IMR-90 (cell line): Measurements from ENCODE around the gene C11orf68. TPM values are rescaled to one million over a fixed set of nuclear protein-coding genes. Genes with fewer than 3 reads are reported as not detected.

ENCODE experiments used
- ATAC-seq: fragments of 200-7000 bp; cut with Tn5 transposase; 2 replicates; pipeline ENCODE4 v1.9.1; 2020; ENCODE audit warnings: low read depth, mild to moderate bottlenecking, moderate library complexity
- BruUV-seq: library from RNA; stranded (reverse); fragments of 400-500 nt; replicated peaks from 2 replicates; lab custom pipeline; 2021; lab: Mats Ljungman, UMichigan
- CTCF ChIA-PET: fragments of 300-600 bp; formaldehyde crosslinking; extraction: SDS; loops from one replicate; lab custom pipeline; 2021; ENCODE audit warnings: antibody characterized with exemption; lab: Yijun Ruan, JAX
- POLR2A ChIA-PET: fragments of 300-600 bp; sonication (Branson Sonifier 250); formaldehyde crosslinking; loops from one replicate; lab custom pipeline; 2022; ENCODE audit warnings: antibody characterized with exemption; ENCODE audit not compliant: unreplicated experiment; lab: Charles Lee
- DNase-seq: peaks from one replicate; pipeline ENCODE4 v3.0.0; 2013
- H2AFZ ChIP-seq: replicated peaks from 2 replicates; pipeline ENCODE3; 2013; ENCODE audit warnings: low read length, mild to moderate bottlenecking; ENCODE audit not compliant: poor library complexity
- H2AK5ac ChIP-seq: 2 replicates; pipeline ENCODE4 v1.6.1; 2013; ENCODE audit warnings: low read depth, low read length, inconsistent platforms
- H2AK9ac ChIP-seq: replicated peaks from 2 replicates; pipeline ENCODE3; 2013; ENCODE audit warnings: mild to moderate bottlenecking, low read depth, low read length, moderate library complexity; ENCODE audit not compliant: poor library complexity
- H2BK120ac ChIP-seq: 2 replicates; pipeline ENCODE4 v1.6.1; 2013; ENCODE audit warnings: low read depth, low read length, inconsistent platforms
- H2BK15ac ChIP-seq: 3 replicates; pipeline ENCODE4 v1.6.1; 2013; ENCODE audit warnings: low read depth, low read length, inconsistent platforms
- H2BK20ac ChIP-seq: 2 replicates; pipeline ENCODE4 v1.6.1; 2013; ENCODE audit warnings: low read depth, mild to moderate bottlenecking, inconsistent platforms, low read length, moderate library complexity
- H2BK5ac ChIP-seq: 2 replicates; pipeline ENCODE4 v1.6.1; 2013; ENCODE audit warnings: mild to moderate bottlenecking, low read depth, low read length, inconsistent platforms; ENCODE audit not compliant: poor library complexity, severe bottlenecking
- H3K14ac ChIP-seq: replicated peaks from 2 replicates; pipeline ENCODE4 v1.6.1; 2013; ENCODE audit warnings: low read depth, low read length, inconsistent platforms
- H3K18ac ChIP-seq: 2 replicates; pipeline ENCODE4 v1.6.1; 2013; ENCODE audit warnings: low read depth, low read length, control low read depth
- H3K23ac ChIP-seq: 2 replicates; pipeline ENCODE4 v1.6.1; 2013; ENCODE audit warnings: low read depth, low read length, inconsistent platforms
- H3K27ac ChIP-seq: 2 replicates; pipeline ENCODE4 v1.5.1; 2013; ENCODE audit warnings: mild to moderate bottlenecking, control low read depth, low read length; ENCODE audit not compliant: insufficient read depth
- H3K27me3 ChIP-seq: 2 replicates; pipeline ENCODE4 v1.6.1; 2013; ENCODE audit warnings: low read length; ENCODE audit not compliant: control insufficient read depth, insufficient read depth
- H3K36me3 ChIP-seq: 2 replicates; pipeline ENCODE4 v1.6.1; 2013; ENCODE audit warnings: low read length, mixed read lengths; ENCODE audit not compliant: control insufficient read depth, insufficient read depth
- H3K4ac ChIP-seq: 2 replicates; pipeline ENCODE4 v1.6.1; 2013; ENCODE audit warnings: low read depth, low read length, inconsistent platforms
- H3K4me1 ChIP-seq: 2 replicates; pipeline ENCODE4 v1.6.1; 2013; ENCODE audit warnings: low read length, mixed read lengths; ENCODE audit not compliant: control insufficient read depth, insufficient read depth
- H3K4me2 ChIP-seq: 2 replicates; pipeline ENCODE4 v1.6.1; 2013; ENCODE audit warnings: low read depth, mild to moderate bottlenecking, control low read depth, low read length, moderate library complexity
- H3K4me3 ChIP-seq: 2 replicates; pipeline ENCODE4 v1.5.1; 2013; ENCODE audit warnings: low read depth, mild to moderate bottlenecking, control low read depth, low read length, moderate library complexity; ENCODE audit not compliant: insufficient read depth
- H3K56ac ChIP-seq: 2 replicates; pipeline ENCODE4 v1.6.1; 2013; ENCODE audit warnings: low read length, inconsistent platforms; ENCODE audit not compliant: insufficient read depth; ENCODE audit errors: extremely low read depth
- H3K79me1 ChIP-seq, 2 experiments: 2 replicates each; pipeline ENCODE4 v1.6.1; 2013; ENCODE audit warnings: low read length in 2 of 2, inconsistent platforms in 1 of 2, low read depth in 1 of 2
- H3K9ac ChIP-seq: 2 replicates; pipeline ENCODE4 v1.6.1; 2013; ENCODE audit warnings: low read depth, low read length, control low read depth
- H3K9me1 ChIP-seq: 2 replicates; pipeline ENCODE4 v1.6.1; 2013; ENCODE audit warnings: low read length, inconsistent platforms; ENCODE audit not compliant: insufficient read depth
- H3K9me3 ChIP-seq: 2 replicates; pipeline ENCODE4 v1.6.1; 2013; ENCODE audit warnings: low read length; ENCODE audit not compliant: control insufficient read depth, insufficient read depth
- H4K20me1 ChIP-seq: 2 replicates; pipeline ENCODE4 v1.6.1; 2013; ENCODE audit warnings: low read length, inconsistent platforms; ENCODE audit not compliant: insufficient read depth
- H4K5ac ChIP-seq: 2 replicates; pipeline ENCODE4 v1.6.1; 2013; ENCODE audit warnings: mild to moderate bottlenecking, low read depth, low read length, control low read depth
- H4K8ac ChIP-seq, 2 experiments: 2 replicates each; pipeline ENCODE4 v1.6.1; 2013; ENCODE audit warnings: low read depth in 2 of 2, low read length in 2 of 2, control low read depth in 1 of 2, inconsistent platforms in 1 of 2
- H4K91ac ChIP-seq: 2 replicates; pipeline ENCODE4 v1.6.1; 2013; ENCODE audit warnings: low read depth, low read length, inconsistent platforms; ENCODE audit not compliant: insufficient read depth
- BHLHE40 ChIP-seq: fragments of 150-350 bp; IDR thresholded peaks from 2 replicates; pipeline ENCODE4 v1.6.1; 2016; ENCODE audit warnings: mild to moderate bottlenecking, low read depth, low read length
- CEBPB ChIP-seq: IDR thresholded peaks from 2 replicates; pipeline ENCODE4 v1.6.1; 2012; ENCODE audit warnings: low read depth, low read length, improper control_type of control experiment
- CHD1 ChIP-seq: IDR thresholded peaks from 2 replicates; pipeline ENCODE4 v1.6.1; 2012; ENCODE audit warnings: low read depth, low read length, improper control_type of control experiment
- ELK1 ChIP-seq: fragments of 150-350 bp; IDR thresholded peaks from 2 replicates; pipeline ENCODE4 v1.6.1; 2016; ENCODE audit warnings: low read depth, mild to moderate bottlenecking, low read length, moderate library complexity, borderline replicate concordance
- FOS ChIP-seq: fragments of 150-350 bp; IDR thresholded peaks from 2 replicates; pipeline ENCODE4 v1.6.1; 2016; ENCODE audit warnings: low read depth, low read length
- MAFK ChIP-seq: IDR thresholded peaks from 2 replicates; pipeline ENCODE4 v1.6.1; 2012; ENCODE audit warnings: low read depth, low read length, improper control_type of control experiment
- MAZ ChIP-seq: IDR thresholded peaks from 2 replicates; pipeline ENCODE4 v1.6.1; 2012; ENCODE audit warnings: low read depth, mild to moderate bottlenecking, low read length, improper control_type of control experiment, moderate library complexity, borderline replicate concordance
- MXI1 ChIP-seq: IDR thresholded peaks from 2 replicates; pipeline ENCODE4 v1.6.1; 2012; ENCODE audit warnings: low read depth, mild to moderate bottlenecking, low read length, moderate library complexity, borderline replicate concordance
- NFE2L2 ChIP-seq: fragments of 150-350 bp; IDR thresholded peaks from 2 replicates; pipeline ENCODE4 v1.6.1; 2016; ENCODE audit warnings: low read depth, mild to moderate bottlenecking, low read length
- POLR2A ChIP-seq: IDR thresholded peaks from 2 replicates; pipeline ENCODE4 v1.6.1; 2012; ENCODE audit warnings: mild to moderate bottlenecking, low read depth, low read length
- RAD21 ChIP-seq: IDR thresholded peaks from 2 replicates; pipeline ENCODE4 v1.6.1; 2012; ENCODE audit warnings: low read length, improper control_type of control experiment
- RCOR1 ChIP-seq: IDR thresholded peaks from 2 replicates; pipeline ENCODE4 v1.6.1; 2012; ENCODE audit warnings: mild to moderate bottlenecking, low read length, improper control_type of control experiment; ENCODE audit not compliant: insufficient replicate concordance
- SMC3 ChIP-seq: fragments of 150-350 bp; IDR thresholded peaks from 2 replicates; pipeline ENCODE4 v1.6.1; 2016; ENCODE audit warnings: low read depth, mild to moderate bottlenecking, antibody characterized with exemption, low read length, moderate library complexity
- WGBS, 2 experiments: methylation state at CpG; one replicate each; pipeline versions ENCODE4 v1.1.5 to v1.1.7; 2013; ENCODE audit warnings: missing lambda C conversion rate in 2 of 2; ENCODE audit not compliant: insufficient read length in 1 of 2; ENCODE audit errors: extremely low coverage in 2 of 2; 5-methylcytosine and 5-hydroxymethylcytosine counted together
- dilution Hi-C: fragments of 300-500 bp; cut with HindIII; formaldehyde crosslinking; loops from one replicate; pipeline ENCODE4 v1.14.3; 2018; ENCODE audit warnings: low sequenced_read_pairs; ENCODE audit not compliant: unreplicated experiment
- in situ Hi-C: fragments of 300-500 bp; cut with MboI; formaldehyde crosslinking; loops from 3 replicates; pipeline ENCODE4 v1.14.3; 2019; ENCODE audit warnings: low sequenced_read_pairs, inconsistent platforms, mixed read lengths
- intact Hi-C: fragments of 100-400 bp; cut with micrococcal nuclease; formaldehyde crosslinking; loops from 2 replicates; pipeline ENCODE4 v1.10.0; 2022
- polyA plus RNA-seq, 3 experiments: library from polyadenylated mRNA; depleted of rRNA; stranded (reverse); fragments of >200 nt; gene quantifications; 2 replicates each; pipeline ENCODE4 v1.2.3, GENCODE V29; 2012; ENCODE audit warnings: low replicate concordance in 1 of 3
- total RNA-seq: library from RNA; depleted of rRNA; stranded (reverse); fragments of >200 nt; gene quantifications from 2 replicates; pipeline ENCODE4 v1.2.3, GENCODE V29; 2012
- TF ChIP-seq, protein P1 (sequence below): fragments of 150-350 bp; IDR thresholded peaks from 2 replicates; pipeline ENCODE4 v1.6.1; 2017; ENCODE audit warnings: mild to moderate bottlenecking, antibody characterized with exemption, low read length, low read depth

The C11orf68 gene
- total and polyA plus RNA-seq, 2 of the 4 experiments (the other 2 are of a cell fraction), result 20.3 to 104 TPM

GRCh38 chr11:65911682-65912568 is 6.9 kb downstream of the C11orf68 start:
- CTCF ChIA-PET, result interaction anchor here (1.2 kb wide), 1 partner anchor 22 kb away, joined by 3 read pairs; the partner anchor contains the start of gene CCDC85B
- intact Hi-C loops, result loop anchor here (1.0 kb wide), 1 partner anchor 9 kb away; no protein-coding TSS in a partner anchor
- no peak overlapping the region for H3K4me3 ChIP-seq
- TF ChIP-seq MXI1, result 0 out of 2 replicates have a peak, but pooled peaks have one; percentile 44
- peak; percentile 72; the same call in 1 of the 2 replicates for TF ChIP-seq MAZ
- TF ChIP-seq POLR2A, result peak; percentile 68
- TF ChIP-seq NFE2L2, result no peak
- TF ChIP-seq CHD1, result no peak
- TF ChIP-seq RAD21, result peak; percentile 44; the same call in 1 of the 2 replicates
- no peak for TF ChIP-seq BHLHE40
- TF ChIP-seq RCOR1, result no peak
- peak; percentile 1; the same call in 1 of the 2 replicates for TF ChIP-seq FOS
- TF ChIP-seq, protein P1, sequence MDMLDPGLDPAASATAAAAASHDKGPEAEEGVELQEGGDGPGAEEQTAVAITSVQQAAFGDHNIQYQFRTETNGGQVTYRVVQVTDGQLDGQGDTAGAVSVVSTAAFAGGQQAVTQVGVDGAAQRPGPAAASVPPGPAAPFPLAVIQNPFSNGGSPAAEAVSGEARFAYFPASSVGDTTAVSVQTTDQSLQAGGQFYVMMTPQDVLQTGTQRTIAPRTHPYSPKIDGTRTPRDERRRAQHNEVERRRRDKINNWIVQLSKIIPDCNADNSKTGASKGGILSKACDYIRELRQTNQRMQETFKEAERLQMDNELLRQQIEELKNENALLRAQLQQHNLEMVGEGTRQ, result peak; percentile 73
- TF ChIP-seq CEBPB, result no peak
- TF ChIP-seq MAFK, result no peak
- peak; percentile 29; the same call in 1 of the 2 replicates for TF ChIP-seq SMC3
- no peak for TF ChIP-seq ELK1

More at GRCh38 chr11:65911682-65912568, 6.9 kb downstream of the C11orf68 start:
- Histone ChIP-seq H2BK15ac (peak overlapping the region; percentile 100), H3K14ac (peak overlapping the region; percentile 95), H4K20me1 (no peaks in the 10 kb centered on the region), H3K4me1 (peaks cover 43% of the 10 kb centered on the region), H2BK120ac (peak overlapping the region; percentile 100), H3K79me1 (peaks cover 25 to 82% of the 10 kb centered on the region in 2 experiments; a peak in 3 of 4 replicates), H3K18ac (peak overlapping the region; percentile 73), H3K56ac (peak overlapping the region; percentile 94), H3K9me3 (no peaks in the 10 kb centered on the region), H3K23ac (peak overlapping the region; percentile 90), H2AFZ (peak overlapping the region; percentile 68), H3K27ac (peak overlapping the region; percentile 88), H2AK9ac (peak overlapping the region; percentile 95), H3K36me3 (peaks cover 3% of the 10 kb centered on the region), H4K5ac (peak overlapping the region; percentile 85), H2AK5ac (peak overlapping the region; percentile 98), H3K4ac (peak overlapping the region; percentile 100), H3K9ac (peak overlapping the region; percentile 58), H3K9me1 (peaks cover 34% of the 10 kb centered on the region), H2BK5ac (peak overlapping the region; percentile 100), H4K91ac (peak overlapping the region; percentile 99), H4K8ac (peak overlapping the region; percentile 99), H2BK20ac (peak overlapping the region; percentile 93), H3K4me2 (peak overlapping the region; percentile 25; the same call in 1 of the 2 replicates), H3K27me3 (no peaks in the 10 kb centered on the region)
- no TSS peak for BruUV-seq
- in situ Hi-C loops, result no loop called here
- 10% methylated on average over 7 of the region's 14 CpGs; no CpG with 5 or more reads in 1 of the 2 experiments for WGBS, 2 experiments
- ATAC-seq, result peak; percentile 15
- dilution Hi-C loops, result no loop called here
- POLR2A ChIA-PET, result interaction anchor here (0.5 to 1.7 kb wide), 3 partner anchors 9 to 21 kb away, joined by 3 to 7 read pairs (median 6); partner anchors contain the start of gene CCDC85B
- peak; percentile 87 for DNase-seq
